Panc1 (cell line): ENCODE data around the gene TNS4. TPM values are rescaled to one million over a fixed set of nuclear protein-coding genes. Genes with fewer than 3 reads are reported as not detected.

Experiments
- ATAC-seq: fragments of 200-7000 bp; cut with Tn5 transposase; 2 replicates; pipeline ENCODE4 v1.9.1; 2020; ENCODE audit warnings: mild to moderate bottlenecking, moderate library complexity
- BruUV-seq: library from RNA; stranded (reverse); fragments of 400-500 nt; replicated peaks from 2 replicates; lab custom pipeline; 2021; lab: Mats Ljungman, UMichigan
- CTCF ChIA-PET: fragments of 300-600 bp; sonication (Branson Sonifier 250); formaldehyde crosslinking; loops from one replicate; lab custom pipeline; 2022; ENCODE audit warnings: antibody characterized with exemption; lab: Charles Lee
- POLR2A ChIA-PET: fragments of 300-600 bp; sonication (Branson Sonifier 250); formaldehyde crosslinking; loops from one replicate; lab custom pipeline; 2022; ENCODE audit warnings: antibody characterized with exemption; lab: Charles Lee
- DNase-seq: peaks from one replicate; pipeline ENCODE4 v3.0.0-alpha.2; 2010; ENCODE audit warnings: low read depth, low spot score
- H3K27ac ChIP-seq: 2 replicates; pipeline ENCODE4 v1.5.1; 2011; ENCODE audit warnings: mild to moderate bottlenecking, low read length, inconsistent platforms
- H3K27me3 ChIP-seq: fragments of 200-500 bp; sonication (Bioruptor generic); 2 replicates; pipeline ENCODE4 v1.6.0; 2014; ENCODE audit warnings: low read length, inconsistent platforms; ENCODE audit not compliant: control insufficient read depth, insufficient read depth
- H3K36me3 ChIP-seq: fragments of 200-500 bp; sonication (Bioruptor generic); 2 replicates; pipeline ENCODE4 v1.5.1; 2014; ENCODE audit warnings: inconsistent platforms, mild to moderate bottlenecking, low read length, moderate library complexity; ENCODE audit not compliant: control insufficient read depth, insufficient read depth
- H3K4me1 ChIP-seq: 2 replicates; pipeline ENCODE4 v1.5.1; 2011; ENCODE audit warnings: inconsistent platforms, mild to moderate bottlenecking, low read length, moderate library complexity; ENCODE audit not compliant: control insufficient read depth, insufficient read depth
- H3K4me3 ChIP-seq, 2 experiments: 2 replicates each; pipeline ENCODE4 v1.5.1; 2011 to 2012; ENCODE audit warnings: low read depth in 2 of 2, low read length in 2 of 2, mild to moderate bottlenecking in 2 of 2, inconsistent platforms in 1 of 2, moderate library complexity in 1 of 2
- H3K9me3 ChIP-seq: fragments of 200-500 bp; sonication (Bioruptor generic); 2 replicates; pipeline ENCODE4 v1.5.1; 2014; ENCODE audit warnings: low read depth, mild to moderate bottlenecking, inconsistent platforms, low read length, moderate library complexity; ENCODE audit not compliant: control insufficient read depth, insufficient read depth
- CTCF ChIP-seq: fragments of 450-650 bp; IDR thresholded peaks from 2 replicates; pipeline ENCODE4 v1.5.1; 2017; ENCODE audit warnings: mild to moderate bottlenecking
- POLR2AphosphoS5 ChIP-seq: IDR thresholded peaks from 2 replicates; pipeline ENCODE4 v1.6.1; 2012; ENCODE audit warnings: mild to moderate bottlenecking, low read depth, low read length, moderate library complexity
- REST ChIP-seq, 2 experiments: IDR thresholded peaks; 2 replicates each; pipeline ENCODE4 v1.6.1; 2011 to 2012; ENCODE audit warnings: low read depth in 2 of 2, control low read depth in 1 of 2, low read length in 1 of 2, mild to moderate bottlenecking in 1 of 2, moderate library complexity in 1 of 2; ENCODE audit not compliant: insufficient read depth in 1 of 2
- SIN3A ChIP-seq: IDR thresholded peaks from 2 replicates; pipeline ENCODE4 v1.6.1; 2012; ENCODE audit warnings: low read depth, mild to moderate bottlenecking, low read length, moderate library complexity, borderline replicate concordance; ENCODE audit not compliant: insufficient read depth
- TCF7L2 ChIP-seq: IDR thresholded peaks from 2 replicates; pipeline ENCODE4 v1.6.1; 2011; ENCODE audit warnings: mild to moderate bottlenecking, low read depth, low read length, inconsistent platforms
- in situ Hi-C: cut with HindIII; loops from 2 replicates; pipeline ENCODE4 v1.10.0; 2016; ENCODE audit warnings: low sequenced_read_pairs, low pct_unique_long_range_greater_than_20kb
- intact Hi-C: fragments of 100-400 bp; cut with micrococcal nuclease; formaldehyde crosslinking; loops from one replicate; pipeline ENCODE4 v1.10.0; 2022; ENCODE audit not compliant: unreplicated experiment
- total RNA-seq: library from RNA; stranded (reverse); gene quantifications from one replicate; pipeline ENCODE4 v1.2.1, GENCODE V29; 2021; ENCODE audit not compliant: unreplicated experiment

TNS4 gene
- total RNA-seq, 1 experiment from 2014 or later: not detected

- Histone ChIP-seq H3K4me3 (no peak overlapping the region), H3K27ac (no peak overlapping the region), H3K27me3 (no peaks in the 10 kb centered on the region), H3K9me3 (no peaks in the 10 kb centered on the region), H3K36me3 (no peaks in the 10 kb centered on the region), H3K4me1 (peaks cover 7% of the 10 kb centered on the region; the same call in 1 of the 2 replicates)
- in situ Hi-C loops (no loop called here), intact Hi-C loops (no loop called here)
- BruUV-seq: no TSS peak
- ChIA-PET POLR2A (no interaction called here), CTCF (interaction anchor here (0.9 to 1.0 kb wide), 2 partner anchors 28 to 85 kb away, joined by 4 to 6 read pairs; no protein-coding TSS in a partner anchor)
- ATAC-seq: no peak
- no peak for TF ChIP-seq TCF7L2
- no peak for TF ChIP-seq POLR2AphosphoS5
- no peak for TF ChIP-seq CTCF
- no peak for TF ChIP-seq REST (IDR thresholded peaks at IDR 0.05; ENCODE audit: insufficient read depth in 1 of 2, low read depth in 2 of 2, low read length in 1 of 2)
- no peak for TF ChIP-seq SIN3A
- no peak for DNase-seq
Observed at GRCh38 chr17:40448213-40448638, 53.2 kb downstream of the TNS4 start.

GRCh38 chr17:40447806-40448205, 53.6 kb downstream of the TNS4 start:
- Histone ChIP-seq H3K27ac (no peak overlapping the region), H3K9me3 (no peaks in the 10 kb centered on the region), H3K4me3 (no peak overlapping the region), H3K4me1 (peaks cover 8% of the 10 kb centered on the region), H3K36me3 (no peaks in the 10 kb centered on the region), H3K27me3 (no peaks in the 10 kb centered on the region)
- in situ Hi-C loops (no loop called here), intact Hi-C loops (no loop called here)
- ChIA-PET CTCF (interaction anchor here (0.6 to 1.0 kb wide), 2 partner anchors 28 to 283 kb away, joined by 3 to 4 read pairs; no protein-coding TSS in a partner anchor), POLR2A (no interaction called here)
- TF ChIP-seq SIN3A (no peak), TCF7L2 (no peak), POLR2AphosphoS5 (no peak), CTCF (no peak), REST (IDR thresholded peaks at IDR 0.05; ENCODE audit: insufficient read depth in 1 of 2, low read depth in 2 of 2, low read length in 1 of 2) (no peak)
- DNase-seq: no peak
- no peak for ATAC-seq
- BruUV-seq: no TSS peak
